ENCODE data around the gene PCA3.

GRCh38 chr9:76798527-76798926 lies 34.3 kb downstream of the PCA3 start:
- TF ChIP-seq POLR2AphosphoS5 (IDR thresholded peaks at IDR 0.05) = no peak
- TF ChIP-seq, protein P1, sequence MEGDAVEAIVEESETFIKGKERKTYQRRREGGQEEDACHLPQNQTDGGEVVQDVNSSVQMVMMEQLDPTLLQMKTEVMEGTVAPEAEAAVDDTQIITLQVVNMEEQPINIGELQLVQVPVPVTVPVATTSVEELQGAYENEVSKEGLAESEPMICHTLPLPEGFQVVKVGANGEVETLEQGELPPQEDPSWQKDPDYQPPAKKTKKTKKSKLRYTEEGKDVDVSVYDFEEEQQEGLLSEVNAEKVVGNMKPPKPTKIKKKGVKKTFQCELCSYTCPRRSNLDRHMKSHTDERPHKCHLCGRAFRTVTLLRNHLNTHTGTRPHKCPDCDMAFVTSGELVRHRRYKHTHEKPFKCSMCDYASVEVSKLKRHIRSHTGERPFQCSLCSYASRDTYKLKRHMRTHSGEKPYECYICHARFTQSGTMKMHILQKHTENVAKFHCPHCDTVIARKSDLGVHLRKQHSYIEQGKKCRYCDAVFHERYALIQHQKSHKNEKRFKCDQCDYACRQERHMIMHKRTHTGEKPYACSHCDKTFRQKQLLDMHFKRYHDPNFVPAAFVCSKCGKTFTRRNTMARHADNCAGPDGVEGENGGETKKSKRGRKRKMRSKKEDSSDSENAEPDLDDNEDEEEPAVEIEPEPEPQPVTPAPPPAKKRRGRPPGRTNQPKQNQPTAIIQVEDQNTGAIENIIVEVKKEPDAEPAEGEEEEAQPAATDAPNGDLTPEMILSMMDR (IDR thresholded peaks at IDR 0.05) = no peak

Data from transverse colon (tissue), 4 donors.